HG03342 (cell line): ENCODE data around the gene ZCCHC7.
"Not testable (repeated sequence)": the region's sequence is repeated elsewhere in the genome, so short reads cannot be mapped to it uniquely, and the experiment has no call there.

Experiments used
- ATAC-seq: cut with Tn5 transposase; IDR thresholded peaks from one replicate; pipeline ENCODE4 v1.9.1; 2021; ENCODE audit warnings: mild to moderate bottlenecking, moderate library complexity; ENCODE audit not compliant: unreplicated experiment

ZCCHC7 gene

DNA sequence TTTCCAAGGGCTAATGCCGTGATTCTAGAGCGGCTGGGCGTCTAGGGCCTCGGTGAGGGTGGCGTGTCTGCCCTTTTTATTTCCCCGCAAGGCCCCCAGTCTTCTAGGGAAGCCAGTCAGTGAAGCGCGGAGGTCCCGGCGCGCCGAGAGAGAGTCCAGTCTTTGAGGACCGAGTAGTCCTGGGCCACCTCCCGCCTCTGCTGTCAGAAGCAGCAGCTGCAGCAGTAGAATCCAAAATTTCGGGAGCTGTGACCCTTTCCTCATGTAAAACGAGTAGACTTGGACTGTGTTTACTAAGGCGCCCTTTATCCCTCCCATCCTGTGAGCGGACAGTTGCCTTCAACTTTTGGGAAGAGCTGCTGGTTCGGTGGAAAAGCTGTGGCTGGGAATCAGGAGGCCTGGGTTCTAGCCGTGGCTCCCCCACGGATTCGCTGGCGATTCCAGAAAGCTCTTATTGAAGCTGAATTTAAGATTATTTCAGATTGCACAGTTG, 515 bp downstream of the ZCCHC7 start:
- ATAC-seq, result peak; percentile 15

DNA sequence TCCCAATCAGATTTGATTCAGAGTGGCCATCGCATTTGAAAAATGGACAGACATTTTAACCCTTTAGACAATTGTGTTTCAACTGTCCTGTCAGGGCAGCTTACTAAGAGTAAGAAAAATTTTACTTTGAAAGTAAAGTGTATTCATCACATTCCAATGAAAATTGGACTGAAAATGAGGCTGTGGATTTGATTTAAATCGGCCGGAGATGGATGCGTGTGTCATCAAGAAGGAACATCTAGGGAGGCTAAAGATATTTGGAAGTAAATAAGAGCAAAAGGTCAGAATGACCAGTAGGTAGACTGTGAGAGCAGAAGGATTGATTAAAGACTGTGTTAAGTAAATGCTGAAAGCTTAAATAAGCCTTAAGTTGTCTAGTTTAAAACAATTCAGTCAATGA, 1.5 kb downstream of the ZCCHC7 start:
- no peak for ATAC-seq

DNA sequence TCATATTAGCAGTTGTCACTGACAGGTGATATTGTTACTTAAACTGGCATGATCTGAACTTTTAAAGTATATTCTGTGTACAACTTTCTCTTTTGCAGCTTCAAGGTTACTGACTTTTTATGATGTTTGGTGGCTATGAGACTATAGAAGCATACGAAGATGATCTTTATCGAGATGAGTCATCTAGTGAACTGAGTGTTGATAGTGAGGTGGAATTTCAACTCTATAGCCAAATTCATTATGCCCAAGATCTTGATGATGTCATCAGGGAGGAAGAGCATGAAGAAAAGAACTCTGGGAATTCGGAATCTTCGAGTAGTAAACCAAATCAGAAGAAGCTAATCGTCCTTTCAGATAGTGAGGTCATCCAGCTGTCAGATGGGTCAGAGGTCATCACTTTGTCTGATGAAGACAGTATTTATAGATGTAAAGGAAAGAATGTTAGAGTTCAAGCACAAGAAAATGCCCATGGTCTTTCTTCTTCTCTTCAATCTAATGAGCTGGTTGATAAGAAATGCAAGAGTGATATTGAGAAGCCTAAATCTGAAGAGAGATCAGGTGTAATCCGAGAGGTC, 5.9 kb downstream of the ZCCHC7 start:
- no peak for ATAC-seq

DNA sequence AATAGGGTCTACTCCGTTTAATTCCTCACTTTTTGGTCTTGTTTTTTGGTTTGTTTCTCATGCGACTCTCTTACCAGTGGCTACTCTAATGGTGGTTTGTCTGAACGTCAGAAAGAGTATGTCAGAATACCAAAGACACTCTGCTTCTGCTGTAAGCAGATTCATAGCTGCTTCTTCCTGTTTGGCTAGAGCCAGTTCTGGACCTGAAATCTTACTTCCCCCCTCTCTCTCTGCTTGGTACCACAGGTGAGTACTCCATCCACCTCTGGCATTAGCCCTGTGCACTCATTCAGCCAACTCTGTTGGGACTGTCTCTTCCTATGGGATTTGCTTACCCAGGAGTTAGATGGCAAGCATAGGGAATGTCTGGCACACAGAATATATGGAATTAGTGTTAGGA, 6.6 kb downstream of the ZCCHC7 start:
- no peak for ATAC-seq

DNA sequence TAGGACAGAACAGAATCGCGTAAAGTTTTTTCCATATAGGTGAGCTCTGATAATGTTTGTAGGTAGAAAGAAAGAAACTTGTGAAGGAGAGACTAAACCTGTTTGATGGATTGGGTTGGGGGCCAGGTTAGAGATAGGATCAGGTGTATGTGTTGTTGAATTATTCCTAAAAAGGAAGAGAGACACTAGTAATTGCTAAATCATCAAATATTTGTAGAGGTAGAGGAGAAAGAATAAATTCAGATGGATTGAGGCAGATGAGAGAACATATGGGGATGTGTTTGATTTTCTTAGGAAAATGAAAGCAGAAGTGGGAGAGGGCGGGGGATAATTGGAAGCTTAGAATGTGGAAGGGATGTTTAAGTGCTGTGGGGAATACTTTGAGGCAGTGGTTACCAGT, 7.7 kb downstream of the ZCCHC7 start:
- ATAC-seq, result no peak

DNA sequence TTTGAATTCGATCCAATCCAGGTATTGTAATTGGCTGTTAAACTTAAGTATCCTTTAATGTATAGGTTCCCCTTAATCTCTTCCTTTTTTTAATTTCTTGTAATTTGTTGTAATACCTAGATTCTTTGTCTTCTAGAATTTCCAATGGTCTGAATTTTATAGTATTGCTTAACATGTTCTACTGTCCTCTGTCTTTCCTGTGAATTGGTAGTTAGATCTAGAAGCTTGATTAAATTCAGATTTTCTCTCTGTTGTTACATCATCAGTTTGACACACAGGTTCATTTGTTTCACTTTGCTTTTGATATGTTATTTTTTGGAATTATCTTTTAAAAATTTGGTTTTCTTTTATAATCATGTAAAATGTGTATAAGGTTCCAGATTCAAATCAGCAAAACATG, 13.8 kb downstream of the ZCCHC7 start:
- no peak for ATAC-seq

DNA sequence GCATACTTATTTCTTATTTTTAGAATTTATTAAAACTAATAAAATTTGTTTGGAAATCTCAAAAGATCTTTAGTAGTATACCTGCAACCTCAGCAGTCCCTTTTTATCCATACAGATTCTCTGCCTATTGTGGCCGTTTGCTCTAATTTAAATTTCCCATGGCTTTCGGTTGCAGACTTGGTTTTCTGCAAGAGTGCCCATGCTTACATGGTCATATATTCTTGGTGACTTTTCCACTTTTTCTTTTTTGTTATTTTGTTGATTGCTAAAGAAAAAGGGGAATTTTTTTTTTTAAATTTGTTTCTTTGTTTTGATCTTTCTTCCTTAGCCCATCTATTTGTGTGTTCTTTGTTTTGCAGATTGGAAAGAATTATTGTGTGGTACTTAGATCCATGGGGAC, 20.6 kb downstream of the ZCCHC7 start:
- ATAC-seq, result no peak

DNA sequence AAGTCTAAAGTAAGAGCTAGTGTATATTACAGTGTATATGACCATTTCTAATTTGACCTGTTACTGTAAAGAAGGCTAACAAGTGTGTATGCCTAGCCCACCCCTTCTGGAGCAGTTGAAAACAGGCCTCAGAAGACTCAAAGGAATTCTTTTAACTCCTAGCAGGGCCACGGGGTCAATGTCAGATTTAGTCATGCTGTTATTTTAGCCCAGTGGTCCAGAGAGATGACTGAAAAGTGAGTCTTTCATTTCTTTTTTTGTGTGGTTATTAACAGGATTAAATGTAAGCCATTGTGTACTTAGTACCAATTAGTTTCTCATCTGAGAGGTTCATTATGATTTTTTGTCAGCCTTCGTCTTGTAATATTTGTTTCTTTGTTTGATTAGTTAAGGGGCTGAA, 24.4 kb downstream of the ZCCHC7 start:
- ATAC-seq, result no peak

DNA sequence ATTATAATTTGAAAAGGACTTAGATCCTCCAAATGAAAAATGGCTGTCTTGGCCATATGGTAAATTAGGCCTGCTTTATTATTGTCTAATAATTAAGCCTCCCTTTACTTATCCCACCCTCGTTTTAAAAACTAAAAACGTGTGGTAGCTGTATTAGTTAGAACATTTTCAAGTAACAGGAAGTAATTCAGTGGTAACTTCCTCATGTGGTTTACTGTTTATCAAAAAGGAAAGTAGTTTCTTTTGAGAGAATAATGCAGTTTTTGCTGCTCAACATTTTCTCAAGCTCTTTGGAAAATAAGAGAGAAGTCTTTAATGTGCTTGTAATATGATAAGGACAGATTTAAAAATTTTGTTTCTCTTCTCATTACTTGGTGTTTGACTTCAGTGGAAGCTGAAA, 26.0 kb downstream of the ZCCHC7 start:
- ATAC-seq, result peak; percentile 64

DNA sequence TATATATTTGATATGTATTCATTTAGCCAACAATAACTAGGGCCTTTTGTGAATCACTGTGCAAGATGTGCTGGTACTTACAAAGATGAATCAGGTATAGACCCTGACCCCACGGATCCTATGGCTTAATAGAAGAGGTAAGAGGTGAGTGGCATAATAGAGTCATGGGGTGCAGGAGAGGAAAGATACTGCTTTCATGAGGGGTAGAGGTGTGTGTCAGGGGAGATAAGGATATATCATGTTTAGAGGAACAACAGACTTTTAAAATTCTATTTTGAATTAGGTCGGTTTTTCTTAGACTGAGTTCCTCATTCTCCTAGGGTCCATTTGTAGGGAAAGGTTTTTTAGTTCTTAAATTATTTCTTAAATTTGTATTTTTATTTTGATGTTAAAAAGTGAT, 27.8 kb downstream of the ZCCHC7 start:
- ATAC-seq, result no peak

DNA sequence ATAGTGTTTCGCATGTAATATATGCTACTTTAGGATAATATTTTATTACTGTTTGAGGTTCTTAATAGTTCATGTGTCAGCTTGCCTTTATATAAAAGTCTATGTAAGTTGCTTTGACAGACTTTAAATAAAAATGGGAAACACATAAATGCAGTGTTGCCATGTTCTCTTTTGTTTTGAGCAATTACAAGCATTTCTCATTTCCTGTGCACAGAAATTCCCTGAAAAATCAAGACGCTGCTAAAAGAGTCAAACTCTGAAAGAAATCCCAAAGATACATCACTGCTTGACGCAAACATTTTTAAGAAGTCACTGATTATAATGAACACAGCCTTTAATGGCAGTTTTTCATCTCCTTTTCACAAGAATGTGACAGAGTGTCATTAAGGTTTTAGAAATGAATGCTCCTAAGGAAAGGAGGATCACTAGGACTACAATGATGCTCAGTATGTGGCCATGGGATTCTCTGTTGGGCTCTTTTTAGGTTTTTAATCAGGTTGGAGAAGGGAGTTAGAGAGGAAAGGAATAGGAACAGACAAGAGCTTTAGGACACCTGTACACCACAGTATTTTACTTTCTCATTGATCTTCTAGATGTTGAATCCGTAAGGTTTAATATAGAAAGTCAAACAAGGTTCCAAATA, 29.4 kb downstream of the ZCCHC7 start:
- ATAC-seq, result no peak

DNA sequence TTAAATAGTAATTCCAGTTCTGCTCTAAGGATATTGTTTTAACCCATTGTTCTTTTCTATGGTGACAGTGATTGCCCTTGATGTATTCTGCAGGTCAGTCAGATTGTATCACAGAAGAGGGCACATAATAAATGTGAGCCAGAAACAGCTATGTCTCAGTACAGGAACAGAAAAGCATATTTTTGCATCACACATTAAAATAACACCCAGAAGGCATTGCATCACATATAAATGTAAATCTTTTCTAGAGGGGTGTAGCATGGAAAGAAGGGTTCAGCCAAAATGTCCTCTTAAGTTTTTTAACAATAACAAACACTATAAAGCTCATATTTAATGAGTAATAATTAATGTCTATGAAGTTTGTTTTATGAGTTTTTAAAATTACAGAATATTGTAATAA, 30.0 kb downstream of the ZCCHC7 start:
- ATAC-seq, result no peak

DNA sequence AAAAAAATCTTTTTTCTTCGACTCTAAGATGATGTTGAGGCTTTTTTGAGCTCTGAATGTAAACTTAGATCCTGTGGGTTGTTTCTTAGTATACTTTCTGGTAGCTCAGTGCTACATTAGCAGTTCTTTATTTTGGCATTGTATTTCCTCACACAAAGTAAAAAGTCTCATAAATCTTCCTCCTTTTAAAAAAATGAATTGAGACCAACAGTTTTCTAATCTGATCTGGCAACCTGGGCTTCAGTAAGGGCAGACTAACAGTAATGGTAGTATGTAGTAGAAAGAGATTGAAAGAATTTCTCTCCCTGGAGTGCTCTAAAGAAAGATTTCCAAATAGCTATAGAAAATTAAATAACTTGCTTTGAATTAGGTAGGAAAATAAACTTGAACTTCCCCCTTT, 31.4 kb downstream of the ZCCHC7 start:
- no peak for ATAC-seq

DNA sequence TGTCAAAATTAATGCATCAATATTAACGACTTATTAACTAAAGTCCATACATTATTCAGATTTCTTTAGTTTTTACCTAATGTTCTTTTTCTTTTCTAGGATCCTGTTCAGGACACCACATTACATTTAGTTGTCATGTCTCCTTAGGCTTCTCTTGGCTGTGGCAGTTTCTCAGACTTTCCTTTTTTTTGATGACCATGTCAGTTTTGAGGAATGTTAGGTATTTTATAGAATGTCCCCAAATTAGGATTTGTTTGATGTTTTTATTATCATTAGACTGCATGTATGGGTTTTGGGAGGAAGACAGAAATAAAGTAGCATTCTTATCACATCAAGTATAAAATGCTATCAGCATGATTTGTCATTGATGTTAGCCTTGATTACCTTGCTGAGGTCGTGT, 32.0 kb downstream of the ZCCHC7 start:
- no peak for ATAC-seq

DNA sequence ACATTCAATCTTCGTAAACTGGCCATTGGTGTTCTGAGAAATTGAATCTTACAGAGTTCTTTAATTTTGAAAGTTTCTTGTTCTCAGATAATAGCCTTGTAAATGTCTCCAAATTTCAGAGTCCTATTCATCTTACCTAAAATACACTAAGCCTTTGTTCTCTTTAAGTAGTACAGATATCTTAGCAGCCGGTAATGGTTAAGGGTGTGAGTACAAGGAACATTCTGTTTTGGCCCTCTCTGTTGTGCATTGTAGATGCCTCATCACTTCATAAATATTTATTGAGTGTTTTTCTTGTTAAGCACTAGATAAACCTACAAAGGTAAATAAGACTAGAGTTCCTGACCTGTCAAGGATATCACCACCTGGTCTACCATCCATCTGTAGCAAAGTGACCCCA, 35.2 kb downstream of the ZCCHC7 start:
- no peak for ATAC-seq

DNA sequence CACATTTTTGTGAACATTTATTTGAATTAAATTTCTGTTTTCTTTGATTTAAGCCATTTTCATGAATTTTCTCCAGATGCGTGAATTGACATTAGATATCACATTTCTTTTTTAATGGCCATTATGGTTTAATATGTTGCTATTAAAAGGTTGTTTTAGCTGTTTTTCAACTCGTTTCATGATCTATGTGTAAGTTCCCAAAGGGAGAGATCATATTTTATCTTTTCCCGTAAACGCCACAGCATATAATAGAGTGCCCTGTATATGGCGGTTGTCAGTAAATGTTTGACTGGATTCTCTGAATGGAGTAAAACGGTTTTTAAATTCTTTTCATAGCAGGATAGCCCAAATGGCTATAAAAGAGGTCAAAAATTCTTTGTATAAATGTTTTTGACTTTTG, 35.8 kb downstream of the ZCCHC7 start:
- ATAC-seq, result no peak

DNA sequence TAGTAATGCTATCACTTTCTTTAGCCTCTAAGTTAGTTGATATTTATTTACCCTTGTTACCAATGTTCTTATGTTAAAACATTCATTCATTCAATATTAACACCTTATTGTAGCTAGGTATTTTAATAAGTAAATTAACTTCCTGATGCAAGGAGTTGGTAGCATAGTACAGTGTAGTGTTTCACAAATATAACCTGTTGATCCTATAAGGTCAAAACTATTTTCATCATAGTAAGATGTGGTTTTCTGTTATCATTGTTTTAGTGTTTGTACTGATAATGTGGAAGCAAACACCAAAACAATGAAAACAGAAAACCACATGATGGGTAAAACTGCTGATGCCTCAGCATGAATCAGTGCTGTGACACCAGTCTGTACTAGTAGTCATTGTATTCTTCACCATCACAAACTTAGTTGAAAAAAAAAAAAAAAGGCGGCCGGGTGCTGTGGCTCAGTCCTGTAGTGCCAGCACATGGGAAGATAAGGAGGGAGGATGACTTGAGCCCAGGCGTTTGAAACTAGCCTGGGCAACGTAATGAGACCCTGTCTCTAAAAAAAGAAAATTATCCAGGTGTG, 36.5 kb downstream of the ZCCHC7 start:
- no peak for ATAC-seq

DNA sequence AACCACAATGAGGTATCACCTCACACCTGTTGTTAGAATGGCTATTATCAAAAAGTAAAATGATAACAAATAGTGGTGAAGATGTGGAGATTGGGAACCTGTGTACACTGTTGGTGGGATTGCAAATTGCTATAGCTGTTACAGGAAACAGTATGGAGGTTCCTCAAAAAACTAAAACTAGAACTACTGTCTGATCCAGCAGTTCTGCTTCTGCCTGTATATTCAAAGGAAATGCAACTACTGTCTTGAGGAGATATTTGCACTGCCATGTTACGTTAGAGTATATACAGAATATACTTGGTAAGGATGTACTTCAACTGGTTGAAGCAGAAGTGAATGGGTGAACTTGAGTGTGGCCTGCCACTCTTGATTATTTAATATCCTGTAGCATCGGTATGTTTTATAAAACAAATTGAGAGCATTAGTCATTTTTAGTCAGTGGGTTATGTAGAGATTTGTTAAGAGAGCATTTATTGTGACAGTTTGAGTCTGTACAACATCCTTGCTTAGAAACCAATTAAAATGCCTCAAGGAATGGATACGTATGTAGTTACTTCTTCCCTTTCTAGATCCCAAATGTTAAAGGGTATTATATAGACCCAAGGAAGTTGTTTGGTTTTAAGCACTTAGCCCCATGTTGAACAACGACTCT, 37.5 kb downstream of the ZCCHC7 start:
- no peak for ATAC-seq

DNA sequence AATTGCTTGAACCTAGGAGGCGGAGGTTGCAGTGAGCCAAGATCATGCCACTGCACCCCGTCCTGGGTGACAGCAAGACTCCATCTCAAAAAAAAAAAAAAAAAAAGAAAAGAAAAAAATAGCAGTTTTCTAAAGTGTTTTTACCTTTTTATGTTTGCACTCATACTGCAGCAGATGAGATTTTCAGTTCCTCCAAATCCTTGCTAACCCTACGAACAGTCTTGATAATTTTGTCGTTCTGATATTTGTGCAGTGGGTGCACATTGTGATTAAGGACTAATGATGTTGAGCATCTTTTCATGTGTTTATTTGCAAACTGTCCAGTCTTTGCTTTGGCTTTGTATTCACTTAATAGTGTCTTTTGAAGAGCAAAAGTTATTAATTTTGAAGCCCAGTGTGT, 42.9 kb downstream of the ZCCHC7 start:
- ATAC-seq, result no peak

DNA sequence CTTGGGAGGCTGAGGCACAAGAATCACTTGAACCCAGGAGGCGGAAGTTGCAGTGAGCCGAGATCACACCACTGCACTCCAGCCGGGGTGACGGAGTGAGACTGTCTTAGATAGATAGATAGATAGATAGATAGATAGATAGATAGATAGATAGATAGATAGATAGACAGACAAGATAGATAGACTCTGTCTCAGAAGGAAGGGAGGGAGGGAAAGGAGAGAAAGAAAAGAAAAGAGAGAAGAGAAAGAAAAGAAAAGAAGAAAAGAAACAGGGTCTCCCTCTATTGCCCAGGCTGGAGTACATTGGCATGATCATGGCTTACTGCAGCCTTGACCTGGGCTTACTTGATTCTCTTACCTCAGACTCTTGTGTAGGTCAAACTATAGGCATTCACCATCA, 44.0 kb downstream of the ZCCHC7 start:
- ATAC-seq, result not testable (repeated sequence)

DNA sequence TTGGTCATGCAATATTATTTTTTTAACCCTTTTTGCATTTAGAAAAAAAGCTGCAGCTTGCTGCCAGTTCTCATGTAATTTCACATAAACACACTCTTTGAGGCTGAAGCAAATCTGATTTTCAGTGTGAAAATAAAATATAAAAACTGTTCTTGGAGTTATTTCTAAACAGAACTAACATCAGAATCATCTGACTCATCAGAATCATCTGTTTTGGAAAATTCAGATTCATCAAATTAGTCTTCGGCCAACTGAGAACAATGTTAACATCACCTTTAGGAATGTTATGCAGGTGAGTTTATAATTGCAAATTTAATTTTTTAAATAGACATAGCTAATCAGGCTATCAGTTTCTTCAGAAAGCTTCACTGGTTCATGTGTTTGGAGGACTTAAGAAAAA, 45.3 kb downstream of the ZCCHC7 start:
- no peak for ATAC-seq

DNA sequence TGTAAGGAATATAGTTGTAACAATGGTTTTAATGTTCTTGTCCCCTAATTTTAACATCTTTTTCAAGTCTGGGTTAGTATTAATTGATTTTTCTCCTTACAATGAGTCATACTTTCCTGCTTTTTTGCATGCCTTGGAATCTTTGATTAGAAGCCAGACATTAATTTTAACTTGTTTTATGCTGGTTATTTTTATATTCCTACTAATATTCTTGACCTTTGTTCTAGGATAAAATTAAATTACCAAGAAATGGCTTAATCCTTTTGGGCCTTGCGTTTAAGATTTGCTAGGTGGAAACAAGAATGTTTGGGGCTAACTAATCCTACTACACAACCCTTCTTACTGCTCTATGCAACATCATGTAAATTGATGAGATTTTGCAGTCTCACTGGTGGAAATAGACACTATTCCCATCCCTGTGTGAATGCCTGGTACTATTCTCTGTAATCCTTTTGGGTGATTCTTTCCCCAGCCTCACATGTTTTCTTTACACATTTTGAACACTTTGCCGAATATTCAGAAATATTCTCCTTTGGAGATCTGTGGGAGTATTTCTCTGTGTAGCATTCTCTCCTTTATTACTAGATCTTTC, 47.2 kb downstream of the ZCCHC7 start:
- ATAC-seq, result no peak
